WTC11 (cell line): ENCODE results near the gene MOB3A. TPM values are rescaled to one million over a fixed set of nuclear protein-coding genes. Genes with fewer than 3 reads are reported as not detected.

Experiments
- CREB1 ChIP-seq: sonication (generic); formaldehyde crosslinking; IDR thresholded peaks from 2 replicates; pipeline ENCODE4 v1.8.0; 2023; ENCODE audit warnings: mild to moderate bottlenecking, missing genetic modification reagents
- E2F5 ChIP-seq: sonication (generic); formaldehyde crosslinking; IDR thresholded peaks from 2 replicates; pipeline ENCODE4 v1.8.1; 2022; ENCODE audit warnings: mild to moderate bottlenecking, moderate library complexity, missing genetic modification reagents
- GTF2I ChIP-seq: fragments of 250-450 bp; sonication (Bioruptor Pico); conservative IDR thresholded peaks from 2 replicates; pipeline ENCODE4 v1.4.0; 2021; ENCODE audit warnings: mild to moderate bottlenecking
- HMGXB4 ChIP-seq: sonication (generic); formaldehyde crosslinking; IDR thresholded peaks from 2 replicates; pipeline ENCODE4 v1.8.1; 2023; ENCODE audit warnings: mild to moderate bottlenecking, moderate library complexity, missing genetic modification reagents
- IRF2 ChIP-seq: sonication (generic); formaldehyde crosslinking; IDR thresholded peaks from 2 replicates; pipeline ENCODE4 v1.8.0; 2022; ENCODE audit warnings: low read depth, missing genetic modification reagents, borderline replicate concordance
- MYBL2 ChIP-seq: sonication (generic); formaldehyde crosslinking; IDR thresholded peaks from 2 replicates; pipeline ENCODE4 v1.8.1; 2023; ENCODE audit warnings: mild to moderate bottlenecking, moderate library complexity, missing genetic modification reagents
- NFYB ChIP-seq: sonication (generic); formaldehyde crosslinking; conservative IDR thresholded peaks from 2 replicates; pipeline ENCODE4 v1.8.0; 2022; ENCODE audit warnings: low read depth, missing genetic modification reagents
- NR2C2 ChIP-seq: sonication (generic); formaldehyde crosslinking; IDR thresholded peaks from 2 replicates; pipeline ENCODE4 v1.8.0; 2022; ENCODE audit warnings: mild to moderate bottlenecking, missing genetic modification reagents
- NR3C1 ChIP-seq: sonication (generic); formaldehyde crosslinking; conservative IDR thresholded peaks from 2 replicates; pipeline ENCODE4 v1.8.1; 2023; ENCODE audit warnings: low read depth, mild to moderate bottlenecking, missing genetic modification reagents
- PREB ChIP-seq: sonication (generic); formaldehyde crosslinking; IDR thresholded peaks from 2 replicates; pipeline ENCODE4 v1.8.1; 2022; ENCODE audit warnings: mild to moderate bottlenecking, missing genetic modification reagents, moderate library complexity, borderline replicate concordance
- SMAD3 ChIP-seq: sonication (generic); formaldehyde crosslinking; IDR thresholded peaks from 2 replicates; pipeline ENCODE4 v1.8.0; 2022; ENCODE audit warnings: missing genetic modification reagents, mild to moderate bottlenecking, borderline replicate concordance
- SP1 ChIP-seq: sonication (generic); formaldehyde crosslinking; conservative IDR thresholded peaks from 2 replicates; pipeline ENCODE4 v1.8.1; 2022; ENCODE audit warnings: missing genetic modification reagents
- TEAD1 ChIP-seq: sonication (generic); formaldehyde crosslinking; IDR thresholded peaks from 2 replicates; pipeline ENCODE4 v1.8.0; 2022; ENCODE audit warnings: mild to moderate bottlenecking, missing genetic modification reagents
- ZBTB43 ChIP-seq: sonication (generic); formaldehyde crosslinking; IDR thresholded peaks from 2 replicates; pipeline ENCODE4 v1.8.1; 2023; ENCODE audit warnings: mild to moderate bottlenecking, missing genetic modification reagents
- ZMAT4 ChIP-seq: fragments of 250-450 bp; sonication (Bioruptor Pico); IDR thresholded peaks from 2 replicates; pipeline ENCODE4 v1.9.0; 2021; ENCODE audit warnings: mild to moderate bottlenecking
- ZNF121 ChIP-seq: sonication (generic); formaldehyde crosslinking; IDR thresholded peaks from 2 replicates; pipeline ENCODE4 v1.8.0; 2023; ENCODE audit warnings: missing genetic modification reagents
- ZNF232 ChIP-seq: sonication (generic); formaldehyde crosslinking; IDR thresholded peaks from 2 replicates; pipeline ENCODE4 v1.8.0; 2022; ENCODE audit warnings: mild to moderate bottlenecking, missing genetic modification reagents
- ZNF416 ChIP-seq: fragments of 250-450 bp; sonication (Bioruptor Pico); IDR thresholded peaks from 2 replicates; pipeline ENCODE4 v1.9.0; 2021; ENCODE audit warnings: mild to moderate bottlenecking, inconsistent platforms
- total RNA-seq: library from RNA; stranded (reverse); gene quantifications from 3 replicates; pipeline ENCODE4 v1.2.3, GENCODE V29; 2021
- TF ChIP-seq, protein P1 (sequence below): sonication (generic); formaldehyde crosslinking; IDR thresholded peaks from 2 replicates; pipeline ENCODE4 v1.8.0; 2022; ENCODE audit warnings: mild to moderate bottlenecking, missing genetic modification reagents
- TF ChIP-seq, protein P2 (sequence below): sonication (generic); formaldehyde crosslinking; IDR thresholded peaks from 2 replicates; pipeline ENCODE4 v1.8.0; 2022; ENCODE audit warnings: mild to moderate bottlenecking, missing genetic modification reagents
- TF ChIP-seq, protein P3 (sequence below): sonication (generic); formaldehyde crosslinking; IDR thresholded peaks from 2 replicates; pipeline ENCODE4 v1.8.1; 2022; ENCODE audit warnings: low read depth, mild to moderate bottlenecking, moderate library complexity, missing genetic modification reagents, borderline replicate concordance
- TF ChIP-seq, protein P4 (sequence below): fragments of 250-450 bp; sonication (Bioruptor Pico); IDR thresholded peaks from 2 replicates; pipeline ENCODE4 v1.8.0; 2021; ENCODE audit warnings: mild to moderate bottlenecking
- TF ChIP-seq, protein P5 (sequence below): sonication (generic); formaldehyde crosslinking; IDR thresholded peaks from 2 replicates; pipeline ENCODE4 v1.8.0; 2023; ENCODE audit warnings: missing genetic modification reagents, mild to moderate bottlenecking, borderline replicate concordance

Gene MOB3A
- total RNA-seq, 1 experiment from 2014 or later = 8.1 TPM

GRCh38 chr19:2041683-2042484 is 54.2 kb downstream of the MOB3A start (continued):
- TF ChIP-seq ZMAT4 (CRISPR knock-in tag) (no peak), ZNF121 (CRISPR knock-in tag) (0 out of 2 replicates have a peak, but pooled peaks have one; percentile 38), SP1 (CRISPR knock-in tag) (peak; percentile 88), SMAD3 (peak; percentile 84), NFYB (CRISPR knock-in tag) (peak; percentile 100), PREB (CRISPR knock-in tag) (no peak), ZNF232 (CRISPR knock-in tag) (no peak), NR3C1 (CRISPR knock-in tag) (no peak), ZNF416 (peak; percentile 57; the same call in 1 of the 2 replicates), CREB1 (CRISPR knock-in tag) (no peak), TEAD1 (CRISPR knock-in tag) (0 out of 2 replicates have a peak, but pooled peaks have one; percentile 15), GTF2I (no peak), E2F5 (CRISPR knock-in tag) (no peak), HMGXB4 (CRISPR knock-in tag) (0 out of 2 replicates have a peak, but pooled peaks have one; percentile 43), NR2C2 (CRISPR knock-in tag) (no peak), IRF2 (CRISPR knock-in tag) (no peak), ZBTB43 (CRISPR knock-in tag) (peak; percentile 62; the same call in 1 of the 2 replicates), MYBL2 (CRISPR knock-in tag) (peak; percentile 26; the same call in 1 of the 2 replicates)
- TF ChIP-seq, protein P1, sequence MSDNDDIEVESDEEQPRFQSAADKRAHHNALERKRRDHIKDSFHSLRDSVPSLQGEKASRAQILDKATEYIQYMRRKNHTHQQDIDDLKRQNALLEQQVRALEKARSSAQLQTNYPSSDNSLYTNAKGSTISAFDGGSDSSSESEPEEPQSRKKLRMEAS = peak; percentile 81
- TF ChIP-seq, protein P2, sequence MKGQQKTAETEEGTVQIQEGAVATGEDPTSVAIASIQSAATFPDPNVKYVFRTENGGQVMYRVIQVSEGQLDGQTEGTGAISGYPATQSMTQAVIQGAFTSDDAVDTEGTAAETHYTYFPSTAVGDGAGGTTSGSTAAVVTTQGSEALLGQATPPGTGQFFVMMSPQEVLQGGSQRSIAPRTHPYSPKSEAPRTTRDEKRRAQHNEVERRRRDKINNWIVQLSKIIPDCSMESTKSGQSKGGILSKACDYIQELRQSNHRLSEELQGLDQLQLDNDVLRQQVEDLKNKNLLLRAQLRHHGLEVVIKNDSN = peak; percentile 35; the same call in 1 of the 2 replicates
- TF ChIP-seq, protein P3, sequence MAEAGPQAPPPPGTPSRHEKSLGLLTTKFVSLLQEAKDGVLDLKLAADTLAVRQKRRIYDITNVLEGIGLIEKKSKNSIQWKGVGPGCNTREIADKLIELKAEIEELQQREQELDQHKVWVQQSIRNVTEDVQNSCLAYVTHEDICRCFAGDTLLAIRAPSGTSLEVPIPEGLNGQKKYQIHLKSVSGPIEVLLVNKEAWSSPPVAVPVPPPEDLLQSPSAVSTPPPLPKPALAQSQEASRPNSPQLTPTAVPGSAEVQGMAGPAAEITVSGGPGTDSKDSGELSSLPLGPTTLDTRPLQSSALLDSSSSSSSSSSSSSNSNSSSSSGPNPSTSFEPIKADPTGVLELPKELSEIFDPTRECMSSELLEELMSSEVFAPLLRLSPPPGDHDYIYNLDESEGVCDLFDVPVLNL (CRISPR knock-in tag) = 0 out of 2 replicates have a peak, but pooled peaks have one; percentile 51
- TF ChIP-seq, protein P4, sequence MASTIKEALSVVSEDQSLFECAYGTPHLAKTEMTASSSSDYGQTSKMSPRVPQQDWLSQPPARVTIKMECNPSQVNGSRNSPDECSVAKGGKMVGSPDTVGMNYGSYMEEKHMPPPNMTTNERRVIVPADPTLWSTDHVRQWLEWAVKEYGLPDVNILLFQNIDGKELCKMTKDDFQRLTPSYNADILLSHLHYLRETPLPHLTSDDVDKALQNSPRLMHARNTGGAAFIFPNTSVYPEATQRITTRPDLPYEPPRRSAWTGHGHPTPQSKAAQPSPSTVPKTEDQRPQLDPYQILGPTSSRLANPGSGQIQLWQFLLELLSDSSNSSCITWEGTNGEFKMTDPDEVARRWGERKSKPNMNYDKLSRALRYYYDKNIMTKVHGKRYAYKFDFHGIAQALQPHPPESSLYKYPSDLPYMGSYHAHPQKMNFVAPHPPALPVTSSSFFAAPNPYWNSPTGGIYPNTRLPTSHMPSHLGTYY (CRISPR knock-in tag) = 0 out of 2 replicates have a peak, but pooled peaks have one; percentile 55
- TF ChIP-seq, protein P5, sequence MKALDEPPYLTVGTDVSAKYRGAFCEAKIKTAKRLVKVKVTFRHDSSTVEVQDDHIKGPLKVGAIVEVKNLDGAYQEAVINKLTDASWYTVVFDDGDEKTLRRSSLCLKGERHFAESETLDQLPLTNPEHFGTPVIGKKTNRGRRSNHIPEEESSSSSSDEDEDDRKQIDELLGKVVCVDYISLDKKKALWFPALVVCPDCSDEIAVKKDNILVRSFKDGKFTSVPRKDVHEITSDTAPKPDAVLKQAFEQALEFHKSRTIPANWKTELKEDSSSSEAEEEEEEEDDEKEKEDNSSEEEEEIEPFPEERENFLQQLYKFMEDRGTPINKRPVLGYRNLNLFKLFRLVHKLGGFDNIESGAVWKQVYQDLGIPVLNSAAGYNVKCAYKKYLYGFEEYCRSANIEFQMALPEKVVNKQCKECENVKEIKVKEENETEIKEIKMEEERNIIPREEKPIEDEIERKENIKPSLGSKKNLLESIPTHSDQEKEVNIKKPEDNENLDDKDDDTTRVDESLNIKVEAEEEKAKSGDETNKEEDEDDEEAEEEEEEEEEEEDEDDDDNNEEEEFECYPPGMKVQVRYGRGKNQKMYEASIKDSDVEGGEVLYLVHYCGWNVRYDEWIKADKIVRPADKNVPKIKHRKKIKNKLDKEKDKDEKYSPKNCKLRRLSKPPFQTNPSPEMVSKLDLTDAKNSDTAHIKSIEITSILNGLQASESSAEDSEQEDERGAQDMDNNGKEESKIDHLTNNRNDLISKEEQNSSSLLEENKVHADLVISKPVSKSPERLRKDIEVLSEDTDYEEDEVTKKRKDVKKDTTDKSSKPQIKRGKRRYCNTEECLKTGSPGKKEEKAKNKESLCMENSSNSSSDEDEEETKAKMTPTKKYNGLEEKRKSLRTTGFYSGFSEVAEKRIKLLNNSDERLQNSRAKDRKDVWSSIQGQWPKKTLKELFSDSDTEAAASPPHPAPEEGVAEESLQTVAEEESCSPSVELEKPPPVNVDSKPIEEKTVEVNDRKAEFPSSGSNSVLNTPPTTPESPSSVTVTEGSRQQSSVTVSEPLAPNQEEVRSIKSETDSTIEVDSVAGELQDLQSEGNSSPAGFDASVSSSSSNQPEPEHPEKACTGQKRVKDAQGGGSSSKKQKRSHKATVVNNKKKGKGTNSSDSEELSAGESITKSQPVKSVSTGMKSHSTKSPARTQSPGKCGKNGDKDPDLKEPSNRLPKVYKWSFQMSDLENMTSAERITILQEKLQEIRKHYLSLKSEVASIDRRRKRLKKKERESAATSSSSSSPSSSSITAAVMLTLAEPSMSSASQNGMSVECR = peak; percentile 27; the same call in 1 of the 2 replicates
